Mesendoderm (in vitro differentiated cells): ENCODE data around the gene TGFBR3.

Source experiments
- DNase-seq: peaks from one replicate; pipeline ENCODE4 v3.0.0; 2013
- H2AK5ac ChIP-seq: 2 replicates; pipeline ENCODE4 v1.6.1; 2013; ENCODE audit warnings: low read length, inconsistent platforms
- H2BK120ac ChIP-seq: 2 replicates; pipeline ENCODE4 v1.6.1; 2013; ENCODE audit warnings: low read depth, mild to moderate bottlenecking, low read length, moderate library complexity, mixed read lengths
- H2BK15ac ChIP-seq: replicated peaks from 2 replicates; pipeline ENCODE4 v1.6.1; 2013; ENCODE audit warnings: low read depth, mild to moderate bottlenecking, moderate library complexity
- H2BK5ac ChIP-seq: 2 replicates; pipeline ENCODE4 v1.6.1; 2013; ENCODE audit warnings: low read length, inconsistent platforms
- H3K18ac ChIP-seq: 2 replicates; pipeline ENCODE4 v1.6.1; 2013; ENCODE audit warnings: mild to moderate bottlenecking, low read length, mixed read lengths
- H3K23ac ChIP-seq: one replicate; pipeline ENCODE4 v1.6.1; 2013; ENCODE audit warnings: low read length
- H3K27ac ChIP-seq: 2 replicates; pipeline ENCODE4 v1.5.1; 2013; ENCODE audit warnings: low read depth, mild to moderate bottlenecking, inconsistent platforms, low read length, moderate library complexity
- H3K27me3 ChIP-seq: 2 replicates; pipeline ENCODE4 v1.6.1; 2013; ENCODE audit warnings: low read length, control low read depth, mild to moderate bottlenecking, inconsistent platforms; ENCODE audit not compliant: insufficient read depth, poor library complexity
- H3K36me3 ChIP-seq: 2 replicates; pipeline ENCODE4 v1.6.1; 2013; ENCODE audit warnings: low read length, inconsistent platforms; ENCODE audit not compliant: control insufficient read depth, insufficient read depth
- H3K4ac ChIP-seq: one replicate; pipeline ENCODE4 v1.6.1; 2013; ENCODE audit warnings: low read depth, mild to moderate bottlenecking, low read length, moderate library complexity
- H3K4me1 ChIP-seq: 2 replicates; pipeline ENCODE4 v1.6.1; 2013; ENCODE audit warnings: low read depth, low read length, inconsistent platforms; ENCODE audit not compliant: control insufficient read depth
- H3K4me2 ChIP-seq: 2 replicates; pipeline ENCODE4 v1.6.1; 2013; ENCODE audit warnings: low read length
- H3K4me3 ChIP-seq: 2 replicates; pipeline ENCODE4 v1.5.1; 2013; ENCODE audit warnings: mild to moderate bottlenecking, low read length
- H3K56ac ChIP-seq: one replicate; pipeline ENCODE4 v1.6.1; 2013; ENCODE audit warnings: low read length
- H3K79me1 ChIP-seq: 2 replicates; pipeline ENCODE4 v1.6.1; 2013; ENCODE audit warnings: low read length, inconsistent platforms
- H3K79me2 ChIP-seq: 2 replicates; pipeline ENCODE4 v1.6.1; 2013; ENCODE audit warnings: mild to moderate bottlenecking, low read length; ENCODE audit not compliant: control insufficient read depth, insufficient read depth
- H3K9ac ChIP-seq: 2 replicates; pipeline ENCODE4 v1.6.1; 2013; ENCODE audit warnings: low read length, inconsistent platforms
- H4K5ac ChIP-seq: one replicate; pipeline ENCODE4 v1.6.1; 2013; ENCODE audit warnings: low read length
- H4K8ac ChIP-seq: one replicate; pipeline ENCODE4 v1.6.1; 2013; ENCODE audit warnings: low read depth, mild to moderate bottlenecking, control low read depth, low read length, moderate library complexity
- WGBS: extraction: QIAGEN DNeasy Blood & Tissue Kit; methylation state at CpG from one replicate; pipeline ENCODE4 v1.1.7; 2013; ENCODE audit warnings: low lambda C conversion rate, missing lambda C conversion rate; ENCODE audit not compliant: insufficient coverage; ENCODE audit errors: extremely low coverage; 5-methylcytosine and 5-hydroxymethylcytosine counted together

Gene TGFBR3

GRCh38 chr1:91783423-91784170, 102.4 kb downstream of the TGFBR3 start:
- H3K36me3 ChIP-seq = no peaks in the 10 kb centered on the region
- no peaks in the 10 kb centered on the region for H3K27me3 ChIP-seq
- no peak overlapping the region for H3K4ac ChIP-seq
- no peak overlapping the region for H2BK120ac ChIP-seq
- H4K5ac ChIP-seq = no peak overlapping the region
- H3K4me2 ChIP-seq = no peak overlapping the region
- no peak overlapping the region for H3K56ac ChIP-seq
- H2AK5ac ChIP-seq = no peak overlapping the region
- WGBS = no CpG with 5 or more reads among the region's 7 CpGs
- H2BK5ac ChIP-seq = no peak overlapping the region
- no peak overlapping the region for H3K9ac ChIP-seq
- H2BK15ac ChIP-seq = no peak overlapping the region
- no peaks in the 10 kb centered on the region for H3K79me2 ChIP-seq
- H3K4me3 ChIP-seq = no peak overlapping the region
- no peaks in the 10 kb centered on the region for H3K79me1 ChIP-seq
- no peak overlapping the region for H4K8ac ChIP-seq
- H3K4me1 ChIP-seq = peaks cover 2% of the 10 kb centered on the region
- H3K27ac ChIP-seq = no peak overlapping the region
- H3K18ac ChIP-seq = no peak overlapping the region
- no peak overlapping the region for H3K23ac ChIP-seq
- no peak for DNase-seq

- no peaks in the 10 kb centered on the region for H3K79me2 ChIP-seq
- DNase-seq = no peak
Observed at GRCh38 chr1:91781901-91782622, 103.9 kb downstream of the TGFBR3 start.

GRCh38 chr1:91781371-91781825, 104.6 kb downstream of the TGFBR3 start:
- H3K56ac ChIP-seq = no peak overlapping the region
- no CpG with 5 or more reads among the region's 4 CpGs for WGBS
- H3K79me1 ChIP-seq = no peaks in the 10 kb centered on the region

More at GRCh38 chr1:91781901-91782622, 103.9 kb downstream of the TGFBR3 start:
- Histone ChIP-seq H3K36me3 (no peaks in the 10 kb centered on the region), H3K56ac (no peak overlapping the region), H2BK5ac (no peak overlapping the region), H3K18ac (no peak overlapping the region), H2AK5ac (no peak overlapping the region), H3K27ac (no peak overlapping the region), H3K79me1 (no peaks in the 10 kb centered on the region), H4K8ac (no peak overlapping the region), H3K4me1 (peaks cover 2% of the 10 kb centered on the region), H3K23ac (no peak overlapping the region), H3K9ac (no peak overlapping the region), H3K4ac (no peak overlapping the region), H3K27me3 (no peaks in the 10 kb centered on the region), H2BK120ac (no peak overlapping the region), H3K4me3 (no peak overlapping the region), H4K5ac (no peak overlapping the region), H2BK15ac (no peak overlapping the region), H3K4me2 (no peak overlapping the region)
- WGBS = no CpG with 5 or more reads among the region's 10 CpGs

GRCh38 chr1:91779548-91780021, 106.4 kb downstream of the TGFBR3 start:
- Histone ChIP-seq H2BK5ac (no peak overlapping the region), H2BK120ac (no peak overlapping the region), H4K5ac (no peak overlapping the region), H2BK15ac (no peak overlapping the region), H2AK5ac (no peak overlapping the region), H3K18ac (no peak overlapping the region), H3K4ac (no peak overlapping the region), H3K9ac (no peak overlapping the region), H3K79me1 (no peaks in the 10 kb centered on the region), H4K8ac (no peak overlapping the region), H3K4me1 (peaks cover 2% of the 10 kb centered on the region), H3K23ac (no peak overlapping the region), H3K79me2 (no peaks in the 10 kb centered on the region), H3K56ac (no peak overlapping the region), H3K27ac (no peak overlapping the region), H3K4me3 (no peak overlapping the region), H3K27me3 (no peaks in the 10 kb centered on the region), H3K36me3 (no peaks in the 10 kb centered on the region), H3K4me2 (no peak overlapping the region)
- no peak for DNase-seq
- no CpG with 5 or more reads among the region's 2 CpGs for WGBS

More at GRCh38 chr1:91781371-91781825, 104.6 kb downstream of the TGFBR3 start:
- Histone ChIP-seq H2BK15ac (no peak overlapping the region), H3K27me3 (no peaks in the 10 kb centered on the region), H3K27ac (no peak overlapping the region), H3K4me3 (no peak overlapping the region), H3K18ac (no peak overlapping the region), H4K5ac (no peak overlapping the region), H3K9ac (no peak overlapping the region), H2AK5ac (no peak overlapping the region), H2BK5ac (no peak overlapping the region), H3K79me2 (no peaks in the 10 kb centered on the region), H3K4me2 (no peak overlapping the region), H3K36me3 (no peaks in the 10 kb centered on the region), H4K8ac (no peak overlapping the region), H2BK120ac (no peak overlapping the region), H3K4me1 (peaks cover 2% of the 10 kb centered on the region), H3K4ac (no peak overlapping the region), H3K23ac (no peak overlapping the region)
- DNase-seq = no peak

- no peak overlapping the region for H3K4me2 ChIP-seq
Observed at GRCh38 chr1:91778964-91779363, 107.0 kb downstream of the TGFBR3 start.

More at GRCh38 chr1:91778964-91779363, 107.0 kb downstream of the TGFBR3 start:
- no peak overlapping the region for H2BK120ac ChIP-seq
- no peak overlapping the region for H4K5ac ChIP-seq
- no peak overlapping the region for H4K8ac ChIP-seq
- no peak overlapping the region for H3K4ac ChIP-seq
- H3K36me3 ChIP-seq = no peaks in the 10 kb centered on the region
- no CpG with 5 or more reads among the region's 5 CpGs for WGBS
- no peaks in the 10 kb centered on the region for H3K79me1 ChIP-seq
- H3K56ac ChIP-seq = no peak overlapping the region
- H3K27me3 ChIP-seq = no peaks in the 10 kb centered on the region
- no peak for DNase-seq
- H3K79me2 ChIP-seq = no peaks in the 10 kb centered on the region
- H2BK15ac ChIP-seq = no peak overlapping the region
- no peak overlapping the region for H3K9ac ChIP-seq
- H2AK5ac ChIP-seq = no peak overlapping the region
- peaks cover 2% of the 10 kb centered on the region for H3K4me1 ChIP-seq
- no peak overlapping the region for H3K27ac ChIP-seq
- no peak overlapping the region for H3K18ac ChIP-seq
- no peak overlapping the region for H3K4me3 ChIP-seq
- no peak overlapping the region for H3K23ac ChIP-seq
- H2BK5ac ChIP-seq = no peak overlapping the region
